A549 (cell line): ENCODE data around the gene CD68.

Experiments
- BHLHE40 ChIP-seq: IDR thresholded peaks from 2 replicates; pipeline ENCODE4 v1.6.1; 2012; ENCODE audit warnings: low read depth, low read length, inconsistent platforms
- EP300 ChIP-seq, 2 experiments: fragments of >200 bp; sonication (Bioruptor Twin); formaldehyde crosslinking; IDR thresholded peaks; 2 replicates in 1 of 2; 3 replicates in 1 of 2; pipeline ENCODE4 v1.6.1; 2016 to 2017
- ESRRA ChIP-seq: fragments of 150-350 bp; IDR thresholded peaks from 2 replicates; pipeline ENCODE4 v1.6.1; 2014; ENCODE audit warnings: mild to moderate bottlenecking, low read length, borderline replicate concordance
- JUN ChIP-seq, 2 experiments: fragments of >200 bp; sonication (Bioruptor Twin); formaldehyde crosslinking; IDR thresholded peaks; 2 replicates in 1 of 2; 3 replicates in 1 of 2; pipeline ENCODE4 v1.6.1; 2016 to 2017
- NFE2L2 ChIP-seq: fragments of 150-350 bp; conservative IDR thresholded peaks from 2 replicates; pipeline ENCODE4 v1.6.1; 2014; ENCODE audit warnings: low read length
- POLR2A ChIP-seq: IDR thresholded peaks from 2 replicates; pipeline ENCODE4 v1.6.1; 2012; ENCODE audit warnings: mild to moderate bottlenecking, low read length
- RAD21 ChIP-seq, 2 experiments: fragments of >200 bp in 1 of 2; sonication (Bioruptor Twin) in 1 of 2; formaldehyde crosslinking in 1 of 2; IDR thresholded peaks in 1 of 2; conservative IDR thresholded peaks in 1 of 2; 2 replicates in 1 of 2; 3 replicates in 1 of 2; pipeline ENCODE4 v1.6.1; 2012 to 2018; ENCODE audit warnings: inconsistent platforms in 1 of 2
- SMC3 ChIP-seq: fragments of >200 bp; sonication (Bioruptor Twin); formaldehyde crosslinking; IDR thresholded peaks from 3 replicates; pipeline ENCODE4 v1.6.1; 2018; ENCODE audit warnings: inconsistent platforms
- TF ChIP-seq, protein P1 (sequence below): fragments of >200 bp; sonication (Bioruptor Twin); formaldehyde crosslinking; IDR thresholded peaks from 3 replicates; pipeline ENCODE4 v1.5.1; 2016
- TF ChIP-seq, protein P2 (sequence below): fragments of 450-650 bp; IDR thresholded peaks from 2 replicates; pipeline ENCODE4 v1.6.1; 2014; ENCODE audit warnings: antibody characterized with exemption

DNA sequence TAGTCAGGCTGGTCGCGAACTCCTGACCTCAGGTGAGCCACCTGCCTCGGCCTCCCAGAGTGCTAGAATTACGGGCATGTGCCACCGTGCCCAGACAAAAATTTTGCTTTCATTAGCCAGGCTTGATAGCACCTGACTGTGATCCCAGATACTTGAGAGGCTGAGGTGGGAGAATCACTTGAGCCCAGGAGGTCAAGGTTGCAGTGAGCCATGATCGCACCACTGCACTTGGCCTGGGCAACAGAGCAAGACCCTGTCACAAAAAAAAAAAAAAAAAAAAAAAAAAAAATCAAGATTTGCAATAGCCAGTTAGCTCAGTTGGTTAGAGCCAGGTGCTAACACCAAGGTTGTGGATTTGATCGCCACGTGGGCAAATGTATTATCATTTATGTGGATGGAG lies 41.4 kb downstream of the CD68 start:
- TF ChIP-seq JUN (IDR thresholded peaks at IDR 0.05) (no peak), NFE2L2 (no peak), POLR2A (no peak), SMC3 (no peak), EP300 (IDR thresholded peaks at IDR 0.05) (no peak), BHLHE40 (no peak), ESRRA (no peak), RAD21 (conservative IDR thresholded peaks at IDR 0.05 in 1 of 2, IDR thresholded peaks at IDR 0.05 in 1 of 2) (no peak)
- TF ChIP-seq, protein P1, sequence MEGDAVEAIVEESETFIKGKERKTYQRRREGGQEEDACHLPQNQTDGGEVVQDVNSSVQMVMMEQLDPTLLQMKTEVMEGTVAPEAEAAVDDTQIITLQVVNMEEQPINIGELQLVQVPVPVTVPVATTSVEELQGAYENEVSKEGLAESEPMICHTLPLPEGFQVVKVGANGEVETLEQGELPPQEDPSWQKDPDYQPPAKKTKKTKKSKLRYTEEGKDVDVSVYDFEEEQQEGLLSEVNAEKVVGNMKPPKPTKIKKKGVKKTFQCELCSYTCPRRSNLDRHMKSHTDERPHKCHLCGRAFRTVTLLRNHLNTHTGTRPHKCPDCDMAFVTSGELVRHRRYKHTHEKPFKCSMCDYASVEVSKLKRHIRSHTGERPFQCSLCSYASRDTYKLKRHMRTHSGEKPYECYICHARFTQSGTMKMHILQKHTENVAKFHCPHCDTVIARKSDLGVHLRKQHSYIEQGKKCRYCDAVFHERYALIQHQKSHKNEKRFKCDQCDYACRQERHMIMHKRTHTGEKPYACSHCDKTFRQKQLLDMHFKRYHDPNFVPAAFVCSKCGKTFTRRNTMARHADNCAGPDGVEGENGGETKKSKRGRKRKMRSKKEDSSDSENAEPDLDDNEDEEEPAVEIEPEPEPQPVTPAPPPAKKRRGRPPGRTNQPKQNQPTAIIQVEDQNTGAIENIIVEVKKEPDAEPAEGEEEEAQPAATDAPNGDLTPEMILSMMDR = no peak
- TF ChIP-seq, protein P2, sequence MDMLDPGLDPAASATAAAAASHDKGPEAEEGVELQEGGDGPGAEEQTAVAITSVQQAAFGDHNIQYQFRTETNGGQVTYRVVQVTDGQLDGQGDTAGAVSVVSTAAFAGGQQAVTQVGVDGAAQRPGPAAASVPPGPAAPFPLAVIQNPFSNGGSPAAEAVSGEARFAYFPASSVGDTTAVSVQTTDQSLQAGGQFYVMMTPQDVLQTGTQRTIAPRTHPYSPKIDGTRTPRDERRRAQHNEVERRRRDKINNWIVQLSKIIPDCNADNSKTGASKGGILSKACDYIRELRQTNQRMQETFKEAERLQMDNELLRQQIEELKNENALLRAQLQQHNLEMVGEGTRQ = no peak
